Measurements from ENCODE around the gene MEIS3. TPM values are rescaled to one million over a fixed set of nuclear protein-coding genes. Genes with fewer than 3 reads are reported as not detected.

MEIS3 gene
- total RNA-seq, 4 donors from 2014 or later: 11.5 to 30.8 (median 16.8) TPM

DNA sequence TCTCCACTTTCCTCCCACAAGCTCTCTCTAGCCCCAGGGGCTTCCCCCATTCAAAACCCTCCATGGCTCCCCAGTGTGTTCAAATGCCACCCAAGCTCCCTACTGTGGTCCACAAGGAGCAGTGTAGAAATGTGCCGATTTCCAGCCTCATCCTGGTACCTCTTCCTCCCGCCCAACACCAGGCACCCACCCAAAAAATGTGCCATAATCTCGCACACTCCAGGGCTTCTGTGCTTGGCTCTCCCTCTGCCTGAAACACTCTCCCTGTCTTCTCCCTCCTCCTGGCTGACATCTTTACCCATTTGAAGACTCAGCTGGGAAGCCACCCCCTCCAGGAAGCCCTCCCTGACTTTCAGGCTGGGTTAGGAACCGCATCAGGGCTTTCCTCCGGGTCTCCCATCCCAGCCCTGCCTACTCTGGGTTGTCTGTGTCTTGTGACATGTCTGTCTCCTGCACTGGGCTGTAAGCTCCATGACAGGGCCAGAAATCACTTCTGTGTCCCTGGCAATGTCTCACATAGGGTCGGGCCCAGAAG lies 16.6 kb upstream of the MEIS3 start:
- no peaks in the 10 kb centered on the region for H3K36me3 ChIP-seq

DNA sequence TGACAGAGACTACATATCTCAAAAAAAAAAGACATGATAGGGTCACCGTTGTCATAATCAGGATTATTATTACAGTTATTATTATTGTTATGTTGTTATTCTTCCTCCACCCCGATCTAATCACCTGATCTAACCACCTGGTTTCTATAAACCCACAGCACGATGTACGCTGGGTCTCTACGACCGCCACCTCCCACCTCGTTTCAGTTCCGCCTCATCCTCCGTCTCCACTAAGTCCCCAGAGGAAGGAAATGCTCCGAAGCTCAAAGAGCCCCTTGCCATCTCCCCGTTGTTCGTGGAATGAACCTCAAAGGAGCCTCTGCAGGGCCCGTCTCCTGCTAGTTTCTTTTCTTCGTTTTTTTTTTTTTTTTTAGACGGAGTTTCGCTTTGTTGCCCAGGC lies 15.9 kb upstream of the MEIS3 start:
- Histone ChIP-seq H3K9me3 (no peaks in the 10 kb centered on the region), H3K36me3 (no peaks in the 10 kb centered on the region), H3K4me1 (peaks cover 0 to 5% (median 2%) of the 10 kb centered on the region in 4 donors), H3K4me3 (no peak overlapping the region), H3K27me3 (peaks cover 0 to 93% of the 10 kb centered on the region in 2 donors), H3K27ac (no peak overlapping the region)
- TF ChIP-seq, protein P1, sequence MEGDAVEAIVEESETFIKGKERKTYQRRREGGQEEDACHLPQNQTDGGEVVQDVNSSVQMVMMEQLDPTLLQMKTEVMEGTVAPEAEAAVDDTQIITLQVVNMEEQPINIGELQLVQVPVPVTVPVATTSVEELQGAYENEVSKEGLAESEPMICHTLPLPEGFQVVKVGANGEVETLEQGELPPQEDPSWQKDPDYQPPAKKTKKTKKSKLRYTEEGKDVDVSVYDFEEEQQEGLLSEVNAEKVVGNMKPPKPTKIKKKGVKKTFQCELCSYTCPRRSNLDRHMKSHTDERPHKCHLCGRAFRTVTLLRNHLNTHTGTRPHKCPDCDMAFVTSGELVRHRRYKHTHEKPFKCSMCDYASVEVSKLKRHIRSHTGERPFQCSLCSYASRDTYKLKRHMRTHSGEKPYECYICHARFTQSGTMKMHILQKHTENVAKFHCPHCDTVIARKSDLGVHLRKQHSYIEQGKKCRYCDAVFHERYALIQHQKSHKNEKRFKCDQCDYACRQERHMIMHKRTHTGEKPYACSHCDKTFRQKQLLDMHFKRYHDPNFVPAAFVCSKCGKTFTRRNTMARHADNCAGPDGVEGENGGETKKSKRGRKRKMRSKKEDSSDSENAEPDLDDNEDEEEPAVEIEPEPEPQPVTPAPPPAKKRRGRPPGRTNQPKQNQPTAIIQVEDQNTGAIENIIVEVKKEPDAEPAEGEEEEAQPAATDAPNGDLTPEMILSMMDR (IDR thresholded peaks at IDR 0.05): no peak
- no peak for TF ChIP-seq EP300 (IDR thresholded peaks at IDR 0.05)
- no peak for TF ChIP-seq POLR2A (IDR thresholded peaks at IDR 0.05)
- DNase-seq (ENCODE audit: low spot score in 2 of 2): no peak
- WGBS, 2 donors: 54 to 57% methylated on average over 16 of the region's 16 CpGs

More for the DNA sequence above, 16.6 kb upstream of the MEIS3 start:
- Histone ChIP-seq H3K4me1 (no peaks in the 10 kb centered on the region), H3K9me3 (no peaks in the 10 kb centered on the region), H3K27me3 (peaks cover 0 to 93% of the 10 kb centered on the region in 2 donors), H3K4me3 (no peak overlapping the region), H3K27ac (no peak overlapping the region)
- no peak for DNase-seq (ENCODE audit: low spot score in 2 of 2)
- WGBS, 2 donors: 76 to 78% methylated on average over 6 of the region's 6 CpGs
- no peak for TF ChIP-seq EP300 (IDR thresholded peaks at IDR 0.05)
- TF ChIP-seq POLR2A (IDR thresholded peaks at IDR 0.05): no peak
- TF ChIP-seq, protein P1 (IDR thresholded peaks at IDR 0.05): no peak

DNA sequence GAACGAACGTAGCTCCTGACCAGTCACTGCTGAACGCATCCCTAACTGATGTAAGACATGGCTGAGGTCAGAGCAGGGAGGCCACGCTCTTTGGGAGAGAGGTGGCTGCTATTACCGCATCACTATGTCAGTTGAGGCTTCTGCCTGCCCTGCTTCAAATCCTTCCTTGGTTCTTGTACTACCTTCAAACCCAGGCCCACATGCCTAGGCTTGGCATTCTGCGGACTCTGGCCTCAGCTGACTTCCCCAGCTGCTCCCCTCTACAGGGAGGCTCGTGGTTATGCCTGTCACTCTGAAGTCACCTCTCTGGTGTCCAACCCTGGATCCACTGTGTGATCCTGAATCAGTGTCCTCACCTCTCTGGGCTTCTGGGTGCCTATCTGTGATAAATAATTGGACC lies 14.8 kb upstream of the MEIS3 start:
- WGBS, 2 donors: 71 to 73% methylated on average over 7 of the region's 7 CpGs
- Histone ChIP-seq H3K27ac (no peak overlapping the region), H3K9me3 (no peaks in the 10 kb centered on the region), H3K27me3 (peaks cover 0 to 97% of the 10 kb centered on the region in 2 donors), H3K4me3 (no peak overlapping the region), H3K4me1 (peaks cover 0 to 16% (median 6%) of the 10 kb centered on the region in 4 donors), H3K36me3 (no peaks in the 10 kb centered on the region)
- TF ChIP-seq EP300 (IDR thresholded peaks at IDR 0.05) (no peak), POLR2A (IDR thresholded peaks at IDR 0.05) (no peak)
- TF ChIP-seq, protein P1 (IDR thresholded peaks at IDR 0.05): no peak
- no peak for DNase-seq (ENCODE audit: low spot score in 2 of 2)

DNA sequence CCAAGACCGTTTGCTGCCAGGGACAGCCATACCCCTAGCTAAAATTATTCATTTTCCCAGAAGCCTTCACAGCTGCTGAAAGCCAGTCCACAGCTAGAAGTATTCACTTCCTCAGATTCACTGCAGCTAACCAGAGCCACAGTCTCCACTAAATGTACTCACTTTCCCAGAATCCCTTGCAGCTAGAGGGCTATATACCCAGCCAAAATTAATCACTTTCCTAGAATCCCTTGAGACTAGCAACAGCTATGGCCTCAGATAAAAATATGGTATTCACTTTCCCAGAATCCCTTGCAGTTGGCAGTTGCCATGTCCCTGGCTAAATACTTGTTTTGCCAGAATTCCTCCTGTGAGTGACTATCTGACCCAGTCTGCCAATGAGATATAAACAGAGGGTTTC lies 13.8 kb upstream of the MEIS3 start:
- Histone ChIP-seq H3K27ac (no peak overlapping the region), H3K4me1 (peaks cover 0 to 26% (median 12%) of the 10 kb centered on the region in 4 donors), H3K36me3 (no peaks in the 10 kb centered on the region), H3K9me3 (no peaks in the 10 kb centered on the region), H3K4me3 (no peak overlapping the region), H3K27me3 (peaks cover 0 to 95% of the 10 kb centered on the region in 2 donors)
- TF ChIP-seq, protein P1 (IDR thresholded peaks at IDR 0.05): no peak
- no peak for TF ChIP-seq EP300 (IDR thresholded peaks at IDR 0.05)
- no peak for DNase-seq (ENCODE audit: low spot score in 2 of 2)
- 25 to 47% methylated on average over 1 of the region's 1 CpG for WGBS, 2 donors

DNA sequence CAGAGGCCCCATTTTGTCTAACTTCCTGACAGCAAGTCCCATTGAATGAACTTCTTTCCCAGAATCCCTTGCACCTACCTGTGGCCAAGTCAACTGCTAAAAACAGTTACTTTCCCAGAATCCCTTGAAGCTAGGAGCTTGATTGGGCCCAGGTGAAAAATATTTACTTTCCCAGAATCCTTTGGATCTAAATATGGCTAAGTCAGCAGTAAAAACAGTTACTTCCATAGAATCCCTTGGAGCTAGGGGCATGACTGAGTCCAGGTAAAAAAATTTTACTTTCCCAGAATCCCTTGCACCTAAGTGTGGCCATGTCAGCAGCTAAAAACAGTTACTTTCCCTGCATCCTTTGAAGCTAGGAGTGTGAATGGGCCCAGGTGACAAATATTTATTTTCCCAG lies 13.2 kb upstream of the MEIS3 start:
- DNase-seq (ENCODE audit: low spot score in 2 of 2): no peak

More for the DNA sequence above, 13.2 kb upstream of the MEIS3 start:
- Histone ChIP-seq H3K4me3 (no peak overlapping the region), H3K27me3 (peaks cover 0 to 89% of the 10 kb centered on the region in 2 donors), H3K9me3 (no peaks in the 10 kb centered on the region), H3K4me1 (peaks cover 0 to 32% (median 13%) of the 10 kb centered on the region in 4 donors), H3K27ac (no peak overlapping the region), H3K36me3 (no peaks in the 10 kb centered on the region)
- no peak for TF ChIP-seq POLR2A (IDR thresholded peaks at IDR 0.05)
- TF ChIP-seq EP300 (IDR thresholded peaks at IDR 0.05): no peak
